Gastroesophageal sphincter (tissue), 3 donors: Measurements from ENCODE around the gene BLOC1S3.

Experiments used
- EP300 ChIP-seq: sonication (generic); formaldehyde crosslinking; IDR thresholded peaks from one replicate; pipeline ENCODE4 v1.6.1; 2017; ENCODE audit warnings: antibody characterized with exemption, mild to moderate bottlenecking
- POLR2A ChIP-seq, 2 donors: fragments of 450-650 bp; IDR thresholded peaks; one replicate each; pipeline ENCODE4 v1.6.1; 2017; ENCODE audit warnings: antibody characterized with exemption in 2 of 2, mild to moderate bottlenecking in 2 of 2, moderate library complexity in 1 of 2
- POLR2AphosphoS5 ChIP-seq: sonication (generic); formaldehyde crosslinking; IDR thresholded peaks from one replicate; pipeline ENCODE4 v1.6.1; 2017; ENCODE audit warnings: antibody characterized with exemption
- TF ChIP-seq, protein P1 (sequence below), 4 experiments: fragments of 200-600 bp in 2 of 4; fragments of 450-650 bp in 2 of 4; sonication (generic) in 1 of 4; IDR thresholded peaks; one replicate each; pipeline ENCODE4 v1.5.1; 2017 to 2019; ENCODE audit warnings: antibody characterized with exemption in 4 of 4, mild to moderate bottlenecking in 2 of 4, moderate library complexity in 2 of 4

DNA sequence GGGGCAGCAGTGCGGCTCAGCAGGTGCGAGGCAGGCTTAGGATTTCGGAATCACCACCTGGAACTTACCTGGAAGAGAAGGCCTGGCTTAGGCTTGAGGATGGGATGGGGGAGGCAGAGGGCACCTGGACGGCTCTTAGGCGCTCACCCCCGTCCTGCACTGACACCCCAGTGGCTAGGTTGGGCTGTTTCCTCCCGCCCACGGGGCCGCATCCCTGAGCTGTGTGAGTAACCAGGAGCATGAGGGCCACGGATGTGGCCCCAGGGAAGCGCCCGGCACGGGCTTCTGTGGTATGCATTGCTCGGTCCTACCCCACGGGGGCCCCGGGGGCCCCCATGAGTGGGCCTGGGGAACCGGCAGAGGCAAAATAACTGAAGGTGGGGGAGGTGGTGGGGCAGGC is 15.4 kb upstream of the BLOC1S3 start:
- TF ChIP-seq, protein P1, sequence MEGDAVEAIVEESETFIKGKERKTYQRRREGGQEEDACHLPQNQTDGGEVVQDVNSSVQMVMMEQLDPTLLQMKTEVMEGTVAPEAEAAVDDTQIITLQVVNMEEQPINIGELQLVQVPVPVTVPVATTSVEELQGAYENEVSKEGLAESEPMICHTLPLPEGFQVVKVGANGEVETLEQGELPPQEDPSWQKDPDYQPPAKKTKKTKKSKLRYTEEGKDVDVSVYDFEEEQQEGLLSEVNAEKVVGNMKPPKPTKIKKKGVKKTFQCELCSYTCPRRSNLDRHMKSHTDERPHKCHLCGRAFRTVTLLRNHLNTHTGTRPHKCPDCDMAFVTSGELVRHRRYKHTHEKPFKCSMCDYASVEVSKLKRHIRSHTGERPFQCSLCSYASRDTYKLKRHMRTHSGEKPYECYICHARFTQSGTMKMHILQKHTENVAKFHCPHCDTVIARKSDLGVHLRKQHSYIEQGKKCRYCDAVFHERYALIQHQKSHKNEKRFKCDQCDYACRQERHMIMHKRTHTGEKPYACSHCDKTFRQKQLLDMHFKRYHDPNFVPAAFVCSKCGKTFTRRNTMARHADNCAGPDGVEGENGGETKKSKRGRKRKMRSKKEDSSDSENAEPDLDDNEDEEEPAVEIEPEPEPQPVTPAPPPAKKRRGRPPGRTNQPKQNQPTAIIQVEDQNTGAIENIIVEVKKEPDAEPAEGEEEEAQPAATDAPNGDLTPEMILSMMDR (IDR thresholded peaks at IDR 0.05): no peak
- TF ChIP-seq POLR2A (IDR thresholded peaks at IDR 0.05) (no peak), POLR2AphosphoS5 (no peak), EP300 (no peak)
